IPS-18c (cell line): ENCODE data around the gene E2F8.

Experiments
- H3K4me3 ChIP-seq: 2 replicates; pipeline ENCODE4 v1.7.0; 2013; ENCODE audit warnings: low read depth, mild to moderate bottlenecking, low read length, moderate library complexity; ENCODE audit not compliant: insufficient read depth
- H3K9me3 ChIP-seq: one replicate; pipeline ENCODE4 v1.6.1; 2013; ENCODE audit warnings: mild to moderate bottlenecking, low read length, moderate library complexity; ENCODE audit not compliant: control insufficient read depth, insufficient read depth

Gene E2F8

GRCh38 chr11:19201737-19202605 is 38.8 kb downstream of the E2F8 start, which contains the start of gene CSRP3:
TSS of gene CSRP3 (minus strand) at chr11:19201983. CDS start at chr11:19192448, 9,535 bp downstream.
- no peaks in the 10 kb centered on the region for H3K9me3 ChIP-seq

GRCh38 chr11:19200410-19201201 is 40.1 kb downstream of the E2F8 start:
- H3K4me3 ChIP-seq, result no peak overlapping the region
- no peaks in the 10 kb centered on the region for H3K9me3 ChIP-seq

More at GRCh38 chr11:19201737-19202605, 38.8 kb downstream of the E2F8 start, which contains the start of gene CSRP3:
- H3K4me3 ChIP-seq, result no peak within 1 kb of the TSS

GRCh38 chr11:19199771-19200170 is 41.0 kb downstream of the E2F8 start:
- H3K4me3 ChIP-seq, result no peak overlapping the region
- no peaks in the 10 kb centered on the region for H3K9me3 ChIP-seq

GRCh38 chr11:19199048-19199447 is 41.7 kb downstream of the E2F8 start:
- H3K4me3 ChIP-seq, result no peak overlapping the region
- no peaks in the 10 kb centered on the region for H3K9me3 ChIP-seq

- H3K4me3 ChIP-seq, result no peak overlapping the region
- H3K9me3 ChIP-seq, result no peaks in the 10 kb centered on the region
These were observed 44.3 kb downstream of the E2F8 start for GRCh38 chr11:19196432-19196831.

- H3K9me3 ChIP-seq, result no peaks in the 10 kb centered on the region
- no peak overlapping the region for H3K4me3 ChIP-seq
These were observed 46.0 kb downstream of the E2F8 start for GRCh38 chr11:19194620-19195308.

GRCh38 chr11:19193916-19194315 is 46.8 kb downstream of the E2F8 start:
- H3K4me3 ChIP-seq, result no peak overlapping the region

GRCh38 chr11:19191530-19192169 is 49.1 kb downstream of the E2F8 start:
- no peak overlapping the region for H3K4me3 ChIP-seq
- no peaks in the 10 kb centered on the region for H3K9me3 ChIP-seq

More at GRCh38 chr11:19193916-19194315, 46.8 kb downstream of the E2F8 start:
- no peaks in the 10 kb centered on the region for H3K9me3 ChIP-seq

GRCh38 chr11:19187833-19188258 is 52.9 kb downstream of the E2F8 start:
- Histone ChIP-seq H3K4me3 (no peak overlapping the region), H3K9me3 (no peaks in the 10 kb centered on the region)

GRCh38 chr11:19187114-19187832 is 53.5 kb downstream of the E2F8 start:
- Histone ChIP-seq H3K9me3 (no peaks in the 10 kb centered on the region), H3K4me3 (no peak overlapping the region)

GRCh38 chr11:19185516-19186052 is 55.2 kb downstream of the E2F8 start:
- no peak overlapping the region for H3K4me3 ChIP-seq
- H3K9me3 ChIP-seq, result no peaks in the 10 kb centered on the region

GRCh38 chr11:19185036-19185435 is 55.7 kb downstream of the E2F8 start:
- Histone ChIP-seq H3K4me3 (no peak overlapping the region), H3K9me3 (no peaks in the 10 kb centered on the region)

- Histone ChIP-seq H3K4me3 (no peak overlapping the region), H3K9me3 (no peaks in the 10 kb centered on the region)
These were observed 57.1 kb downstream of the E2F8 start for GRCh38 chr11:19183646-19184045.

- Histone ChIP-seq H3K9me3 (no peaks in the 10 kb centered on the region), H3K4me3 (no peak overlapping the region)
These were observed 59.0 kb downstream of the E2F8 start for GRCh38 chr11:19181531-19182261.

- Histone ChIP-seq H3K9me3 (no peaks in the 10 kb centered on the region), H3K4me3 (no peak overlapping the region)
These were observed 64.0 kb downstream of the E2F8 start for GRCh38 chr11:19176629-19177186.
